HG03039 (cell line): ENCODE data around the gene ST14.

Experiments
- ATAC-seq: cut with Tn5 transposase; IDR thresholded peaks from one replicate; pipeline ENCODE4 v1.9.1; 2021; ENCODE audit warnings: mild to moderate bottlenecking, moderate library complexity; ENCODE audit not compliant: unreplicated experiment

Gene ST14

DNA sequence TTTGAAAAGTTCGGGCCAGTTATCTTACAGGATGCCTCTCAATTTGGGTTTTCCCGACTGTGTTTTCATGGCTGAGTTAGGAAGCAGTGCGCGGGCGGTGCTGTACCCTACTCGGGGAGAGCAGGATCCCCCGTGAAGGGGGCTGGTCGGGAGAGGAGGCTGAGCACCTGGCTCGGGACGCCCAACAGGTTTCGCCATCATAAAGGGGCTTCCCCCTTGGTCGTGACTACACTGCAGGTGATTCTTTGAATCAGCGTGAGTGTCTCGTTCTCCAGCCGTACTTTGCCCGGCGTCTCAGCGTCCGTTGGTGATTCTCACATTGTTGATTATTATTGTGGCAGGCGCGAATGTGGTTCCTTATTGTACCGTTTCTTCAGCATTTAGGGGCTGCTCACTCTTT is 46.6 kb downstream of the ST14 start:
- no peak for ATAC-seq

DNA sequence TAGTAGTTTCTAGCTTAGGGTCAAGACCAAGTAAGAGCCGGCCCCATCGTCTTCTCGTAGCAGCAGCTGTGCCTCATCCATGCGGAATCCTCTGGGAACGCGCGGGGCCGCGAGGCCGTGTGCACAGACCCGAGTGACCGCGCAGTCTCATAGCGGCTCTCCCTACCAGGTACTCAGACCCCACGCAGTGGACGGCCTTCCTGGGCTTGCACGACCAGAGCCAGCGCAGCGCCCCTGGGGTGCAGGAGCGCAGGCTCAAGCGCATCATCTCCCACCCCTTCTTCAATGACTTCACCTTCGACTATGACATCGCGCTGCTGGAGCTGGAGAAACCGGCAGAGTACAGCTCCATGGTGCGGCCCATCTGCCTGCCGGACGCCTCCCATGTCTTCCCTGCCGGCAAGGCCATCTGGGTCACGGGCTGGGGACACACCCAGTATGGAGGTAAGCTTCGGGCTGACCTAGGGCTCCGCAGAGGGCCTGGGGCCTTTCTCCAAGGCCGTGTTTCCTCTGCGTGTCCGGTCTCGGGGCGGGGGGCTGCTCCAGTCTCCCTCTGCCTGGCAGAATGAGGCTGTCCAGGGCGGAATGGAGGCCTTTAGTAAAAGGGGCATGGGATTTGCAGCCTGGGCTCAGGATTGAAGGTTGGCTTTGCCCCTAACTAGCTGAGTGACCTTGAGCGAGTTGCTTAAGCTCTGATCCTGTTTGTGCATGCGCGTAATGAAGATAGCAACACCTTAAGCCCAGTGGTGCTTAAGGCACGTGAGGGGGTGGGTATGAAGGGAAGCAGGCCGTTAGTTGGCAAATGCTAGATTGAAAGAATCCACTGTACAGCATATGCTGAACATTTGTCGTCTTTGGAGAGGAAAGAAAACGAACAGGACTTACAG is 48.9 kb downstream of the ST14 start:
- ATAC-seq, result no peak

DNA sequence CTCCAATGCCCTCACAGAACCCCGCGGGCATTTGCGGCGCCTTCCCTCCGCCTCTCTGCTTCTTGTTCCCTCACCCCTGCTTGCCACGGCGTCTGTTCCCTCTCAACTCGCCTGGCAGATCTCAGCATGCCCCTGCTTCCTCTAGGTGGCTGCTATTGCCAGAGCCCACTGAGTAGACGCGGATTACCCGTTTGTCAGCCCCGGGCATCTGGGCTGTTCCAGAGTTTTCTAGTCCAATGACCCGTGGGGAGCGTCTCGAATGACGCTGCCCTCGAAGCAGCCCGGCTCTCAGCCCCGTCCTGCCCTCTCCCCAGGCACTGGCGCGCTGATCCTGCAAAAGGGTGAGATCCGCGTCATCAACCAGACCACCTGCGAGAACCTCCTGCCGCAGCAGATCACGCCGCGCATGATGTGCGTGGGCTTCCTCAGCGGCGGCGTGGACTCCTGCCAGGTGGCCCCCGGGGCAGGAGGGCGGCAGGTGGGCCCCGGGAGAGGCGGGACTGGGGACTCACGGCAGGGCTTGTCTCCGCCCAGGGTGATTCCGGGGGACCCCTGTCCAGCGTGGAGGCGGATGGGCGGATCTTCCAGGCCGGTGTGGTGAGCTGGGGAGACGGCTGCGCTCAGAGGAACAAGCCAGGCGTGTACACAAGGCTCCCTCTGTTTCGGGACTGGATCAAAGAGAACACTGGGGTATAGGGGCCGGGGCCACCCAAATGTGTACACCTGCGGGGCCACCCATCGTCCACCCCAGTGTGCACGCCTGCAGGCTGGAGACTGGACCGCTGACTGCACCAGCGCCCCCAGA is 49.7 kb downstream of the ST14 start:
- ATAC-seq, result no peak

DNA sequence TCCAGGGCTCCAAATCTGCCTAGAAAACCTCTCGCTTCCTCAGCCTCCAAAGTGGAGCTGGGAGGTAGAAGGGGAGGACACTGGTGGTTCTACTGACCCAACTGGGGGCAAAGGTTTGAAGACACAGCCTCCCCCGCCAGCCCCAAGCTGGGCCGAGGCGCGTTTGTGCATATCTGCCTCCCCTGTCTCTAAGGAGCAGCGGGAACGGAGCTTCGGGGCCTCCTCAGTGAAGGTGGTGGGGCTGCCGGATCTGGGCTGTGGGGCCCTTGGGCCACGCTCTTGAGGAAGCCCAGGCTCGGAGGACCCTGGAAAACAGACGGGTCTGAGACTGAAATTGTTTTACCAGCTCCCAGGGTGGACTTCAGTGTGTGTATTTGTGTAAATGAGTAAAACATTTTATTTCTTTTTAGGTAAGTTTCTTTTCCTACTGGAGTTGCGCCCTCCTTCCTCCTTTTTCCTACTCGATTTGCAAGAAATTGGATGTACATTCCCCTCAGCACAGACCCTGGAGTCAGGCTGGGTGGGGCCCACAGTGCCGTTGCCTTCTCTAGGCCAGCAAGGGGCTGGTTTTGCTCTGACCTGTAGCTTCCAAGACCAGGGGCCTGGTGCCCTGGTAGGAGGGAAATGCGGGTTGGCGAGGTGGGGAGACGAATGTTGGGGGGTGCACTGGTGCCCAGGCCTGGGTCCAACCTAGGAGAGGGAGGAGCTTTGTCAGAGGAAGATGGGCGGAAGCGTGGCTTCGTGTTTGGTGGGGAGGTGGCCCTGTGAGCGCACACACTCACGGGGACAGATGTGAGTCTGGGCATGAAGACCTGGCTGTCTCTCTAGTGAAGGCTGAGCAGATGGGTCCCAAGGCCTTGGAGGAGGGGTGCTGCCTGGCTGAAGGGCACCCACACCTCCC is 50.6 kb downstream of the ST14 start:
- no peak for ATAC-seq

DNA sequence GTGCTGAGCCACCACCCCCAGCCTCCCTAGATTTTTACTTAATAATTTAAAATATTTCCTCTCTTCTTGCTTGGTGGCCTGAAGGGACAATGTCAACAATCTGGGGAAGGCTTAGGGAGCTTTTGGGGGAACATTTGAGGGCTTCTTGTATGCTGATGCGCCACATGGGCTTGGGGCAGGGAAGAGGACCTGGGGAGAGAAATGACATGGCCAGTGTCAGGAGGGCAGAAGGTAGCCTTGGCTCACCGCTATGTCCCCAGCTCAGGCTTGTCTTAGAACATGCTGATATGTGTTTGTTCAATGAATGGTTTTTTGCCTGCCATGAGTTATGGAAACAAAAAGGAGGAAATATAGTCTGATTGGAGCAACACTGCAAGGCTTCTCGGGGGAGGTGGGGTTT is 51.6 kb downstream of the ST14 start:
- ATAC-seq, result no peak

DNA sequence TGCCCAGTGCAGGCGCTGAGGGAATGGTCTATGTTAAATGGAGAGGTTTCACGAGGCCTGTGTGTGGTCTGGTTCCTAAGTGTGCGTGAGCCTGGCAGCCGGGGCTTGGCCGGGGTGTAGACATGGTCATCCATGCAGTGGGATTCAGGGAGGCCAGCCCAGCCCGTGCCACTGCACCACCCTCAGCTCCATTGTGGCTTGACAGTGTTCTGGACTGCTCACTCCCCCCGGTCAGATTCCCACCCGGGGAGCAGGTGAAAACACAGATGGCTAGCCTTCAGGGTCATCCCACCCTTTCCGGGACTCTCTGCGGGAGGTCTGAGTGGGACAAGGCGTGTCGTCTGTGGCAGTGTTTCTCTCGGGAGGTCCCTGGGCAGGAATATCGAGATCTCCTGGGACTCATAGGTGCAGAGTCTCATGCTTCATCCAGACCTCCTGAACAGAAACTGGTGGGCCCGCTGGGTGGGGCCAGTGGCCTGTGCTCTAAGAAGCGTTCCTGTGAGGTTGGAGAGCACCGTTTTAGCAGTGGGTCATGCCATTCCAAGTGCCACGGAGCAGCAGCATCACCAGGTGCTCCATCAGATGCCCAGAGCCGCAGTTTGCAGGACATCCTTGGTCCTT is 52.3 kb downstream of the ST14 start:
- no peak for ATAC-seq

DNA sequence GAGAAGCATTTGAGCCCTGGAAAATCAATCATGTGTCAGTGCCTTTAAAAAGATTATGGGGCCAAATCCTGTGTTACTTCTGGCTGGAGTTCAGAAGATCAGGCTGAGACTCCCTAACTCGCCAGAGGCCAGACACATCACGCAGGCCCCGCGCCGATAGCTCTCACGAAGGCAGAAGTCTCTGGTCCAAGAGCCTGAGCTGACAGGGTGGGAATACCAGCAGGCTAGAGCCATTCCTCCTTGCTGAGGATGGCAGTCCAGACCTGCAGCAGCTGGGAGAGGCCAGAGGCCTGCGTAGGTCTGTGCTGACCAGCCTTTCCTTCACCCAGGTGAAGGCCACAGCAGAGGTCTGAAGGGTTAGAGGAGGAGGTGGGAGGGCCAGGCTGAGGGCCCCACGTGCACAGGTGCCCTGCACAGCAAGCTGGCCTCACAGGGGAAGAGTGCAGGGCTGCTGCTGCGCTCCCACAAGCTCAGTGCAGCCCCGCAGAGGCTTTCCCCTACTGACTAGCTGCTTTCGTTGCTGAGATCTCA is 52.9 kb downstream of the ST14 start:
- ATAC-seq, result no peak

DNA sequence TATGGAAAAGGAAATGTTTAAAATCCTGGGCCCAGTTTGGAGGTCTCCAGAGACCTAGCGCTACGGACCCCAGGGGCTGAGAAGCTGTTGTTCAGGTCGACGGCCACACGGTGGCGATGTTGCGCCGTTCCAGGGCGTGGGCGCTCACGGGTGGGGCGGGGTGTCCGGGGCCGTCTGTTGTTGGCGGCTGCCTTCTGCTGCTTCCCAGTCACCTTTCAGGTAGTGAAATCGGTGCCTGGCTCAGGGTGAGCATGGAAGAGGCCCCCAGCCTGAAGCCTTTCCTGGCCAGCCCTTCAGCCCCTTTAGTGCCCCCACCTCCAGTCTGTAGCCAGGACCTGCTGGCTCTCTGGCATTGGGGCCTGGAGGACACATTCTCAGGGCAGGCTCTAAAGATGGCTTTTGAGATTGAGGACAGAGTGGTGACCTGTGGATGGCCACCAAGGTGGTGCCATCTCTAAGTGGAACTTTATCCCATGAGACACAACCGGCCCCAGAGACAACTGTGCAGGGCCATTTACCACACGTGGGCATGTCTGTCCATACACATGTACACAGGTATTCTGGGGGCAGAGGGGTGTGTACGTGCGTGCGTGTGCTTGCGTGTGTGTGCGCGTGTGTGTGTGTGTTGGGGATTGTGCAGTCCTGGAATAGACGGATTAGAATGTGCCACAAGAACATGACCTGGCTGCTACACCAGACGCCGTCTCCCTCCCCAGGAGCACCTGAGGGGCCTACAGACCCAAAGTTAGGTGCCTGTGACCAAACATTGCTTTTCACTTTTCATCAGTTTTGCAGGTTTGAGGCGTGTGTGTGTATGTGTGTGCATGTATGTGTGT is 53.8 kb downstream of the ST14 start:
- peak; percentile 73 for ATAC-seq

DNA sequence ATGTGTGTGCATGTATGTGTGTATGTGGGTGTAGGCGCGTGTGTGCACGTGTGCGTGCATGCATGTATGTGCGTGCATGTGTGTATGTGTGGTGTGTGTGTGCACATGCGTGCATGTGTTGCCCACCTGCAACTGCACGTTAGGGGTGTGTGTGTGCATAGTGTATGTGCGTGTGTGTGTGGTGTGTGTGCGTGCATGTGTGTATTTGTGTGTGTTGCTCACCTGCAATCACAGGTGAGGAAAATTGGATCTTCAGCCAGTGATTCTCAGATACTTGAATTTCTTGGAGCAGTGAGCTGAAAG is 54.3 kb downstream of the ST14 start:
- ATAC-seq, result no peak

DNA sequence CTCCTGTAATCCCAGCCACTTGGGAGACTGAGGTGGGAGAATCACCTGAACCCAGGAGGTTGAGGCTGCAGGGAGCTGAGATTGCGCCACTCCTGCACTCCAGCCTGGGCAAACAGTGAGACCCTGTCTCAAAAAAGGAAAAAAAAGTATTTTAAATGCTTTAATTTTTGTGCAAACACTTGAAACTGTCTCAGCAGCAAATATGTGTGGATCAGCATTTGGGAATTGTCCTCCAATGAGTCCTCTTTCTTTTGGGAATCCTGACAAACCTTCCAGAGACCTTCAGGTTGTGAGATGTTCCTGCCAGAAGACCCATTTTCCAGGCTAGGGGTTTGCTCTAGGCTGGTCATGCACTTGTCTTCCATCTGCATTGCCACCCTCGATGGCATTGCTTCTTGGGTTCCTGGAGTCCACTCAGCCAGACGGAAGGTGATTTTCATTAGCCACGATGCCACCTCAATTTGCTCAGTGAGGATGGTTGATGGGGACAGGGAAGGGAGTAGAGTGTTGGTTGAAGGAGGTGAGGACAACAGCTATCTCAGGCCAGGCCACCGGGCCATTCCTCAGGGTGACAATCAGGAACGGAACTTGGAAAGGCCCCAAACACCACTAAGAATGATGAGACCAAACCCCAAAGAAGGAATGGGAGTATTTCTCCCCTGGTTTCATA is 55.4 kb downstream of the ST14 start:
- ATAC-seq, result no peak

DNA sequence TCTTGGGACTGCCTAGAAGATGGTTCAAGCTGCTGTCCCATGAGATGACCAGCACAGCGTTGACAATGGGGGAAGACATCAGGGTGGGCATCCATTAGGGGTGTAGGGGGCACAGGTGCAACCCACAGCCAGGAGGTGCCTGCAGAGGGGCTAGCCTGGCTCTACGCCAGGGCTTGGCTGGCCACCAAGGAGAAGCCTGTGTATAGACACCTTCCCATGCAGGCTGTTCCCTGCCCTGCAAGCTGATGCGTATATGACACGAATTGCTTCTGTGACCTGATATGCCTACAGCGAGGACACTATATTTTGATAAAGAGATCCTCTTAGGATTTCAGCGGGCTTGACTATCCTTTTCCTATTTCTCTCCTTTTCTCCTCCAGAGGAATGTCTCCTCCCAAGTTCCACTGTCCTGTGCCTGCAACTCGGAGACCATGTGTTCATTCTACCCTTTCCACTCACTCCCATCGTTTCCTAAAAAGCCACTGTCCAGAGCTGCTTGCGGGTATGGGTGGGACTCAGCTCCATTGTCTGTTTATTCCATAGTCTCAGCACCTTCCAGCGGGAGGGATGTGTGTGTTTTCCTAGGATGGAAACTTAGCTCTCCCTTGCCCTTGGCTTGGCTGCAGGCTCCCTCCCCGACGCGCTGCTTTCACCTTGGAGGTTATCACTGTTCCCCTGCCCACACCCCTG is 56.1 kb downstream of the ST14 start:
- ATAC-seq, result no peak

DNA sequence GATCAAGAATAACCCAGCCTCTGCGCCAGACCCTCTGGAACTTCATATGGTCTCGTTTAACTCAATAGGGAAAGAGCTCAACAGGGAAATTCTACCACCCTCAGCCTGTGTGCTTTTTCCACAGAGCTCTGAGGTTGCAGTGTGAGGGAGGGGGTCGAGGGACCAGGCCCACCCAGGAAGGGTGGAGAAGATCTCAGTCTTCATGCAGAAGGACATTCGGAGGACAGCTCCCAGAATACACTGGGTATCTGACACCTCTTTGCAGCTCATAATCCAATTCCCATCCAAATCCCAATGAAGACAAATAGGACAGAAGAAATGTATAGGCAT is 56.6 kb downstream of the ST14 start:
- ATAC-seq, result no peak

DNA sequence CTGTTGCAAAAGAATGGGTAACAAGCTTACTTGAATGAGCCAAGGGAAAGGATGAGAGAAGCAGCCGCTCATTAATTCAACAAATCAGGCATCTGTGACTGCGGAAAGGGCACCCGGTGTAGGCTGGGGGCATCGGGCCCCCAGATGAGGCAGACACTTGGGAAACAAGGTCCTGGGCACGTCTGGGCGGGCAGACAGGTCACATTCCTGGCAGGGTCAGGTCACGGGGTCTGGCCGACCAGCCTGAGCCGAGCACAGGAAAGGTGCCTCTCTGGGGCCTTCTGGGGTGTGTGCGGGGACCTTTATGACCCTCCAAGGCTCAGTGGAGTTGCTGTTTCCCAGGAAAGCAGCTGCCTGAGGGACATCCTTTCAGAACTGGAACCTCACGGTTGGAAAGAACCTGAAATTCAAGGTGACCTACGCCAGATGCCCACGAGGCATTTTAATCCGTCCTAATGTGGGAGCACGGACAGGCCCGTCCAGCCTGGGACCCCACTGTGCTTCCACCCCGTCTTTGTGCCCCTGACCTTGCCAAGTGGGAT is 57.1 kb downstream of the ST14 start:
- ATAC-seq, result no peak

DNA sequence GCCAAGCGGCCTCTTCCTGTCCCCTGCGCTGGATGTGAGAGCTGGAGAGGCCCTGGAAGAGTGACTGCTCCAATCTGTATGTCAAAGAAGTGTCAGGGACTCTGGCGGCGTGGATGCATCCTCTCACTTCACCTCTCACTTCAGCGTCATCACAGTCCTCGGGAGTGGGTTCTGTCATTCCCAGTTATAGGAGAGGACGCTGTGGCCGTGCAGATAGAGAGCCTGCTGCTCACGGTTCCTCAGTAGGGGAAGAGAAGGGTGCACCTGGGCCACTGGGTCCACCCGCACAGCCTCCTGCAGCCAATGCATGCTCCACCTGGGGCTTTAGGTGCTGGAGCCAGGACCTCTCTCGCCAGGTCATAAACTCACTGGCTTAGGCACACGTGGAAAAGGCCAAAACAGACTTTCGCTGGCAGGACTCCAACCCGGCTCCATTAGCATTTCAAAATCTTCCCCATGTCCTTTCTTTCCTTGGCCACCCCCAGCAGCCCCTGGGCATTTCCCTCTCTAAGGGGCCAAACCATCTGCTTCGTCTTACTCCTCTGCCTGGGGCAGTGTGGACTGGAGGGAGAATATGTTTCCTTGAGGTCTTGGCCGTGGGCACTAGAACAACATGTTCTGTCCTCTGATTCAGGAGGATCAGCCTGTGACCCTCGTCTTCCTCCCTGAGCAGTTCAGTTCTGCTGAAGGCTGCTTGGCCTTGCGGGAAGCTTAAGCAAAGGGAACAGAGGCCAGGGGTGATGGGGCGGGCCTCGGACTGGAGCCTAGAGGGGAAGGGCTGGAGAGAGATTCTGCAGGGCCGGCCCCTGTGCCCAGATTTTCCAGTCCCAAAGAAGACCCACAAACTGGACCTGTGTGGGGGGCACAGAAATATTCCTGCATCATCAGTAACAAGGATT is 57.8 kb downstream of the ST14 start:
- no peak for ATAC-seq

DNA sequence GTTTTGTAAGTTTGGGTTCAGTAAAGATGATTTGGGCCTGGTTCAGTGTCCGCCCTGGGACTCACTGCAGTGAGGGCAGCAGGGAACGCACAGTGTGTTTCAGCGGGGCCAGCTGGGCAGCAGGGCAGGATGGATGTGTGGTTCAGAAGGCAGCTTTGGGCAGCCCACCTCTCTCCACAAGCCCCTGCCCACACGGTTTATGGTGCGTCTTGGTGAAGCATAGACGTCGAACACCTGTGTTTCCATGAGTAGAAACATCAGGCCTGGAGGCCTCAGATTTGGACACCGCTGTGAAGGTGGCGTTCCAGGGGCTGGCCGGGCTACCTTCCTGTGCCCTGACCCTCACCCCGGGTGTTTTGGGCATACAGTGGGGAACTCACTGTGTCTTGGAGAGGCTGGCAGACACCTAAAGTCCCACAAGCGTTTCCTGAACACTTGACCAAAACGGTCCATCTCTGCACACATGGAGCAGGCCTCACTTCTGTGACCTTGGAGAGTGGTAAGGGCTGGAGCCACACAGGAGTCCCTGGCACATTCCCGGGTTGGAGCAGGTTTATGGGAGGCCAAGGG is 59.0 kb downstream of the ST14 start:
- no peak for ATAC-seq

DNA sequence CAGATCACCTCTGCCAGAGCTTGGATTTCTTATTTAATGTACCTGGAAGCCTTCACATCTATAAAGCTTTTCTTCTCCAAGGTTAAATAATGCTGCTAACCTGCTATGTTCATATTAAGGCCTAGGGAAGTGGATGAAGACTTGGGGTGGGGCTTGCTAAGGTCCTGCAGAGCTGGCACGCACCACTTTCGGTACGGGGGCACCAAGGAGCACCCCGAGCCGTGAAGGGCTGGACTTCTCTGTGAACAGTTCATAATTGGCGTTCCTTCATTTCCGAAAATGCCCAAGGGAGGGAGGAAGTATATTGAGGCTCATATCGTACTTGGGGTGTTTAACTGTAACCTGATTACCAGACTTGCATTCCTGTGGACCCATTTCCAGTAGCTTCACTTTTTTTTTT is 59.6 kb downstream of the ST14 start:
- no peak for ATAC-seq
